Measurements from ENCODE around the gene STIM2. TPM values are rescaled to one million over a fixed set of nuclear protein-coding genes. Genes with fewer than 3 reads are reported as not detected.

Gene STIM2
- total RNA-seq, 1 experiment from 2014 or later: 59.0 TPM

- TF ChIP-seq CTCF (conservative IDR thresholded peaks at IDR 0.05; ENCODE audit: low read depth, low read length) (no peak), EZH2 (IDR thresholded peaks at IDR 0.05; ENCODE audit: borderline replicate concordance, low read depth, low read length, poor library complexity, severe bottlenecking) (no peak)
- POLR2A ChIA-PET (ENCODE audit: low non-redundant PET): no interaction called here
Measured at GRCh38 chr4:27059446-27059845, 198.8 kb downstream of the STIM2 start.

GRCh38 chr4:27062256-27062655 is 201.6 kb downstream of the STIM2 start:
- H3K4me3 ChIP-seq (ENCODE audit: low read depth, low read length, poor library complexity, severe bottlenecking): no peak overlapping the region
- H3K27me3 ChIP-seq (replicated peaks; ENCODE audit: insufficient read depth, low read depth, low read length, poor library complexity): no peaks in the 10 kb centered on the region
- H3K27ac ChIP-seq (ENCODE audit: low read depth, low read length, poor library complexity, severe bottlenecking): no peak overlapping the region
- TF ChIP-seq CTCF (conservative IDR thresholded peaks at IDR 0.05; ENCODE audit: low read depth, low read length): no peak
- no peak for TF ChIP-seq EZH2 (IDR thresholded peaks at IDR 0.05; ENCODE audit: borderline replicate concordance, low read depth, low read length, poor library complexity, severe bottlenecking)
- no peaks in the 10 kb centered on the region for H3K36me3 ChIP-seq (ENCODE audit: insufficient read depth, low read length, poor library complexity, severe bottlenecking)
- DNase-seq (ENCODE audit: low spot score): no peak
- H3K4me1 ChIP-seq (ENCODE audit: insufficient read depth, low read length, poor library complexity, severe bottlenecking): no peaks in the 10 kb centered on the region
- H3K9me3 ChIP-seq (ENCODE audit: low read depth, low read length, poor library complexity, severe bottlenecking): no peaks in the 10 kb centered on the region
- POLR2A ChIA-PET (ENCODE audit: low non-redundant PET): no interaction called here
- BruUV-seq (replicated peaks): no TSS peak
- intact Hi-C loops (cut with micrococcal nuclease; ENCODE audit: unreplicated experiment): no loop called here
- CTCF ChIA-PET: interaction anchor here (1.1 kb wide), 1 partner anchor 14 kb away, joined by 3 read pairs; no protein-coding TSS in a partner anchor

More at GRCh38 chr4:27059446-27059845, 198.8 kb downstream of the STIM2 start:
- Histone ChIP-seq H3K36me3 (ENCODE audit: insufficient read depth, low read length, poor library complexity, severe bottlenecking) (no peaks in the 10 kb centered on the region), H3K27me3 (replicated peaks; ENCODE audit: insufficient read depth, low read depth, low read length, poor library complexity) (no peaks in the 10 kb centered on the region), H3K9me3 (ENCODE audit: low read depth, low read length, poor library complexity, severe bottlenecking) (no peaks in the 10 kb centered on the region), H3K4me3 (ENCODE audit: low read depth, low read length, poor library complexity, severe bottlenecking) (no peak overlapping the region), H3K27ac (ENCODE audit: low read depth, low read length, poor library complexity, severe bottlenecking) (no peak overlapping the region), H3K4me1 (ENCODE audit: insufficient read depth, low read length, poor library complexity, severe bottlenecking) (no peaks in the 10 kb centered on the region)
- CTCF ChIA-PET: no interaction called here
- no TSS peak for BruUV-seq (replicated peaks)
- intact Hi-C loops (cut with micrococcal nuclease; ENCODE audit: unreplicated experiment): no loop called here
- no peak for DNase-seq (ENCODE audit: low spot score)

- TF ChIP-seq CTCF (conservative IDR thresholded peaks at IDR 0.05; ENCODE audit: low read depth, low read length) (no peak), EZH2 (IDR thresholded peaks at IDR 0.05; ENCODE audit: borderline replicate concordance, low read depth, low read length, poor library complexity, severe bottlenecking) (no peak)
- Histone ChIP-seq H3K27ac (ENCODE audit: low read depth, low read length, poor library complexity, severe bottlenecking) (no peak overlapping the region), H3K27me3 (replicated peaks; ENCODE audit: insufficient read depth, low read depth, low read length, poor library complexity) (no peaks in the 10 kb centered on the region), H3K4me3 (ENCODE audit: low read depth, low read length, poor library complexity, severe bottlenecking) (no peak overlapping the region), H3K36me3 (ENCODE audit: insufficient read depth, low read length, poor library complexity, severe bottlenecking) (no peaks in the 10 kb centered on the region), H3K4me1 (ENCODE audit: insufficient read depth, low read length, poor library complexity, severe bottlenecking) (no peaks in the 10 kb centered on the region), H3K9me3 (ENCODE audit: low read depth, low read length, poor library complexity, severe bottlenecking) (no peaks in the 10 kb centered on the region)
- no peak for DNase-seq (ENCODE audit: low spot score)
- POLR2A ChIA-PET (ENCODE audit: low non-redundant PET): no interaction called here
- CTCF ChIA-PET: no interaction called here
- intact Hi-C loops (cut with micrococcal nuclease; ENCODE audit: unreplicated experiment): loop anchor here (1.0 kb wide), 1 partner anchor 13 kb away; no protein-coding TSS in a partner anchor
- BruUV-seq (replicated peaks): no TSS peak
Measured at GRCh38 chr4:27066591-27066990, 205.9 kb downstream of the STIM2 start.
